MM.1S (cell line): ENCODE data around the gene AMIGO2.

Experiments
- DNase-seq: peaks from one replicate; pipeline ENCODE4 v3.0.0-alpha.2; 2015
- H2AFZ ChIP-seq: fragments of 300-600 bp; sonication (generic); 2 replicates; pipeline ENCODE4 v1.6.0; 2016; ENCODE audit warnings: antibody characterized with exemption, low read length
- H3F3A ChIP-seq: fragments of 300-600 bp; sonication (generic); 2 replicates; pipeline ENCODE4 v1.6.1; 2016; ENCODE audit warnings: mild to moderate bottlenecking, antibody characterized with exemption, low read length, moderate library complexity, mixed read lengths; ENCODE audit not compliant: insufficient read depth
- H3K27ac ChIP-seq: fragments of 300-600 bp; sonication (generic); 2 replicates; pipeline ENCODE4 v1.5.1; 2016; ENCODE audit warnings: mild to moderate bottlenecking, low read length
- H3K27me3 ChIP-seq: fragments of 300-600 bp; sonication (generic); replicated peaks from 2 replicates; pipeline ENCODE4 v1.6.0; 2016; ENCODE audit warnings: low read length; ENCODE audit not compliant: insufficient read depth
- H3K36me3 ChIP-seq: fragments of 300-600 bp; sonication (generic); replicated peaks from 2 replicates; pipeline ENCODE4 v1.6.1; 2016; ENCODE audit warnings: mild to moderate bottlenecking, low read length, mixed read lengths; ENCODE audit not compliant: insufficient read depth
- H3K4me1 ChIP-seq: fragments of 300-600 bp; sonication (generic); 2 replicates; pipeline ENCODE4 v1.6.1; 2016; ENCODE audit warnings: low read length, mixed read lengths
- H3K4me2 ChIP-seq: fragments of 300-600 bp; sonication (generic); 2 replicates; pipeline ENCODE4 v1.6.0; 2016; ENCODE audit warnings: low read depth, low read length
- H3K4me3 ChIP-seq: fragments of 300-600 bp; sonication (generic); 2 replicates; pipeline ENCODE4 v1.5.1; 2016; ENCODE audit warnings: low read length, mixed read lengths
- H3K79me2 ChIP-seq: fragments of 300-600 bp; sonication (generic); 2 replicates; pipeline ENCODE4 v1.6.1; 2016; ENCODE audit warnings: mixed run types, low read length, mixed read lengths
- H3K9ac ChIP-seq: fragments of 300-600 bp; sonication (generic); 2 replicates; pipeline ENCODE4 v1.6.1; 2016; ENCODE audit warnings: low read length, mixed read lengths
- H3K9me2 ChIP-seq: fragments of 300-600 bp; sonication (generic); replicated peaks from 2 replicates; pipeline ENCODE4 v1.6.1; 2016; ENCODE audit warnings: mild to moderate bottlenecking, low read length, mixed read lengths; ENCODE audit not compliant: insufficient read depth
- H3K9me3 ChIP-seq: fragments of 300-600 bp; sonication (generic); replicated peaks from 2 replicates; pipeline ENCODE4 v1.6.1; 2016; ENCODE audit warnings: mild to moderate bottlenecking, low read length, mixed read lengths; ENCODE audit not compliant: insufficient read depth
- H4K20me1 ChIP-seq: fragments of 300-600 bp; sonication (generic); 2 replicates; pipeline ENCODE4 v1.6.1; 2016; ENCODE audit warnings: mild to moderate bottlenecking, low read length, moderate library complexity, mixed read lengths; ENCODE audit not compliant: insufficient read depth
- EZH2 ChIP-seq: fragments of 300-600 bp; sonication (generic); optimal IDR thresholded peaks from 2 replicates; pipeline ENCODE3; 2017; ENCODE audit warnings: low read depth, mild to moderate bottlenecking, antibody characterized with exemption, low read length, mixed read lengths
- EZH2phosphoT487 ChIP-seq: fragments of 300-600 bp; sonication (generic); IDR thresholded peaks from 2 replicates; pipeline ENCODE4 v1.6.1; 2018; ENCODE audit warnings: antibody characterized with exemption, low read length
- TF ChIP-seq, protein P1 (sequence below): fragments of 300-600 bp; sonication (generic); IDR thresholded peaks from 2 replicates; pipeline ENCODE4 v1.5.1; 2016; ENCODE audit warnings: antibody characterized with exemption, low read length, mixed read lengths

Gene AMIGO2

DNA sequence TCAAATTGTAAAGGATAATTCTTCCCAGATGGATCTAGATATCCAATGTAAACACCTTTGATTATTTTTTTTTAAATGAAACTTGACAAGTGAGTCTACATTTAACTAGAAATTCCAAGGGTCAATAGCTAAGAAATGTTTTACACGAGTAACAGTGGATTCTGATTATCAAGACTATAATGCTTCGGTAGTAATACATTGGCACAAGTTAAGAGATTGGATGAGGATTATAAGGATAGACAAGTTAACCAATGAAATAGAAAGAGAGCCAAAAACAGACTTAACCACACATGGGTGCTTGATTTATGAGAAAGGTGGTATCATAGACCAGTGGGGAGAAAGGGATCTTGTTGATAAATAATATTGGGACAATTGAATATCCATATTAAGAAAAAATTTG, 40.7 kb downstream of the AMIGO2 start:
- TF ChIP-seq EZH2phosphoT487 (no peak), EZH2 (no peak)
- TF ChIP-seq, protein P1, sequence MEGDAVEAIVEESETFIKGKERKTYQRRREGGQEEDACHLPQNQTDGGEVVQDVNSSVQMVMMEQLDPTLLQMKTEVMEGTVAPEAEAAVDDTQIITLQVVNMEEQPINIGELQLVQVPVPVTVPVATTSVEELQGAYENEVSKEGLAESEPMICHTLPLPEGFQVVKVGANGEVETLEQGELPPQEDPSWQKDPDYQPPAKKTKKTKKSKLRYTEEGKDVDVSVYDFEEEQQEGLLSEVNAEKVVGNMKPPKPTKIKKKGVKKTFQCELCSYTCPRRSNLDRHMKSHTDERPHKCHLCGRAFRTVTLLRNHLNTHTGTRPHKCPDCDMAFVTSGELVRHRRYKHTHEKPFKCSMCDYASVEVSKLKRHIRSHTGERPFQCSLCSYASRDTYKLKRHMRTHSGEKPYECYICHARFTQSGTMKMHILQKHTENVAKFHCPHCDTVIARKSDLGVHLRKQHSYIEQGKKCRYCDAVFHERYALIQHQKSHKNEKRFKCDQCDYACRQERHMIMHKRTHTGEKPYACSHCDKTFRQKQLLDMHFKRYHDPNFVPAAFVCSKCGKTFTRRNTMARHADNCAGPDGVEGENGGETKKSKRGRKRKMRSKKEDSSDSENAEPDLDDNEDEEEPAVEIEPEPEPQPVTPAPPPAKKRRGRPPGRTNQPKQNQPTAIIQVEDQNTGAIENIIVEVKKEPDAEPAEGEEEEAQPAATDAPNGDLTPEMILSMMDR, result no peak
- H3F3A ChIP-seq, result no peaks in the 10 kb centered on the region
- H3K4me1 ChIP-seq, result peaks cover 5% of the 10 kb centered on the region; the same call in 1 of the 2 replicates
- no peak overlapping the region for H3K4me3 ChIP-seq
- no peak overlapping the region for H3K4me2 ChIP-seq
- H3K9me3 ChIP-seq, result no peaks in the 10 kb centered on the region
- DNase-seq, result no peak
- no peaks in the 10 kb centered on the region for H3K9me2 ChIP-seq
- no peaks in the 10 kb centered on the region for H4K20me1 ChIP-seq
- no peaks in the 10 kb centered on the region for H3K79me2 ChIP-seq
- no peak overlapping the region for H3K27ac ChIP-seq
- H2AFZ ChIP-seq, result no peak overlapping the region
- H3K9ac ChIP-seq, result no peak overlapping the region
- no peaks in the 10 kb centered on the region for H3K27me3 ChIP-seq
- no peaks in the 10 kb centered on the region for H3K36me3 ChIP-seq

DNA sequence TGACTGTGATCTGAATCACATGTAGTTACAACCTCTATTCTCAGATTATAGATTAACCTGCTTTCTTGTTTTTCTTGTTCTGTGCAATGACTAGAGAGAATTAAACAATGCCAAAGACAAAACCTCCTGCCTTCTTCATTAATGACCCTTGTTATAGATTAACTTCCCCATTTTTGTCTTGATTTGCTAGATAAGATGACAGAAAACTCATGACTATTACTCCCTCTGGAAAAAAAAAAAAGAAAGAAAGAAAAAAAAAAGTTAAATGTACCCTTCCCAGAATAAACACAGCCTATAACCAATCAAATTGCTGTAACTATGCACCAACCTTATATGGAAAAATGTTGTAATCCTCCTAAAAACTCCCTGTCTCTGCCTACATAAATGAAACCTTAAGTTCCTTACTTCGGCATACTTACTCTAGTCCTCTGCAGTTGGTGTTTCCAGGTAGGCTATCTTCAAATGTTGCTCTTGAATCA, 41.5 kb downstream of the AMIGO2 start:
- no peak overlapping the region for H3K27ac ChIP-seq
- H3K4me1 ChIP-seq, result peaks cover 10% of the 10 kb centered on the region; the same call in 1 of the 2 replicates
- TF ChIP-seq EZH2 (no peak), EZH2phosphoT487 (no peak)
- TF ChIP-seq, protein P1, result no peak
- H3K9me3 ChIP-seq, result no peaks in the 10 kb centered on the region
- no peak overlapping the region for H3K9ac ChIP-seq
- H3K27me3 ChIP-seq, result no peaks in the 10 kb centered on the region
- no peak overlapping the region for H2AFZ ChIP-seq
- H3F3A ChIP-seq, result no peaks in the 10 kb centered on the region
- H4K20me1 ChIP-seq, result no peaks in the 10 kb centered on the region
- no peaks in the 10 kb centered on the region for H3K9me2 ChIP-seq
- H3K36me3 ChIP-seq, result no peaks in the 10 kb centered on the region
- no peaks in the 10 kb centered on the region for H3K79me2 ChIP-seq
- no peak for DNase-seq
- H3K4me3 ChIP-seq, result no peak overlapping the region
- H3K4me2 ChIP-seq, result no peak overlapping the region

DNA sequence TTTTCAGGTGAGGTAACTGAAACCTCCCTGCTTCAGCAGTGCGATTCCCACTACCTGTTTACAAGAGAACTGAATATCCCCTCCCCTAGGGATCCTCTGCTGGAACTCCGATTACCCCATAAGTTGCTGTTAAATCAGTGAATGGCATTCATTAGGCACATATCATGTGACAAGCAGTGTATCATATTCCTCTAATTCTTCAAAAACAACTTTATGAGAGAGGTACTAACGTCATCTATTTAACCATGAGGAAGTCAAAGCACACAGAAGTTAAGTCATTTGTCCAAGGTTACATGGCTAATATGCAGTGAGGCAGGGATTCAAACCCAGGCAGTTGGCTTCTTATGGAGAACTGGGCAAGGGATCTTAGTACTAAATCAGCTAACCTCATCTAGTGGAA, 44.3 kb downstream of the AMIGO2 start:
- Histone ChIP-seq H3K9me2 (no peaks in the 10 kb centered on the region), H3K4me3 (no peak overlapping the region), H2AFZ (no peak overlapping the region), H3K9me3 (no peaks in the 10 kb centered on the region), H3K9ac (no peak overlapping the region), H3F3A (no peaks in the 10 kb centered on the region), H3K4me1 (peaks cover 10% of the 10 kb centered on the region; the same call in 1 of the 2 replicates), H3K27ac (no peak overlapping the region), H3K36me3 (no peaks in the 10 kb centered on the region), H3K27me3 (no peaks in the 10 kb centered on the region), H3K4me2 (no peak overlapping the region), H4K20me1 (no peaks in the 10 kb centered on the region), H3K79me2 (no peaks in the 10 kb centered on the region)
- DNase-seq, result no peak
- TF ChIP-seq EZH2phosphoT487, result no peak
- TF ChIP-seq, protein P1, result no peak
- TF ChIP-seq EZH2, result no peak
